COLO668 (cell line): Measurements from ENCODE around the gene SRMS.
A peak's percentile ranks its signal among the peaks of the same experiment; 100 is the strongest.
"Not testable (repeated sequence)": the region's sequence is repeated elsewhere in the genome, so short reads cannot be mapped to it uniquely, and the experiment has no call there.

Experiments
- DNase-seq: peaks from one replicate; lab custom pipeline; 2025; ENCODE audit not compliant: unreplicated experiment; lab: John Stamatoyannopoulos, UW

The SRMS gene

DNA sequence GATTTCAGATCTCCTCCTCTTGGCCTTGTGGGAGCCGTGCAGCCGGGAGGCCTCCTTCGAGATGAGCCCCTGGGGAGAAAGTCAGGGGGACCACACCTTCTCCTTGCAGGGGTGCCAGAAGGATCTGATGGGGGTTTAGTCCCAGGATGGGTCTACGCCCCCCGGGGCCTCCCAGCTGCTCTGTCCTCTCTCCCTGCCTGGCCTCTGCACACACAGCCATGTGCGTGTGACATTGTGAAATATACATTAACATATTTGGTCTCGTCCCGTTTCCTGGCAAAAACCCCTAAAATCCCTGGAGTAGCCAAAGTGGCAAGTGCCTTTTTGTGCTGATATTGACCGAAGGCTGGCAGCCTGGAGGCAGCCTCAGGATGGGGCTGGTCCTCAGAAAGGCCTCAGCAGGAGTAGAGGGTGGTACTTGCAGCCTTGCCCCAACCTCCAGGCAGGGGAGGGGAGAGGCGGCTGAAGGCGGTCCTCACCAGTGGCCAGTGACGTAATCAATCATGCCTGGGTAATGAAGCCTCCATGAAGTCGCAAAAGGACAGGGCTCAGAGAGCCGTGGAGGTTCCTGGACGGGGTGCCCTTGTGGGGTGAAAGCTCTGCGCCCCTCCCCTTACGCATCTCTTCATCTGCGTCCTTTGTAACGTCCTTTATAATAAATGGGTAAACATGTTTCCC, 31.6 kb upstream of the SRMS start:
- DNase-seq = no peak

DNA sequence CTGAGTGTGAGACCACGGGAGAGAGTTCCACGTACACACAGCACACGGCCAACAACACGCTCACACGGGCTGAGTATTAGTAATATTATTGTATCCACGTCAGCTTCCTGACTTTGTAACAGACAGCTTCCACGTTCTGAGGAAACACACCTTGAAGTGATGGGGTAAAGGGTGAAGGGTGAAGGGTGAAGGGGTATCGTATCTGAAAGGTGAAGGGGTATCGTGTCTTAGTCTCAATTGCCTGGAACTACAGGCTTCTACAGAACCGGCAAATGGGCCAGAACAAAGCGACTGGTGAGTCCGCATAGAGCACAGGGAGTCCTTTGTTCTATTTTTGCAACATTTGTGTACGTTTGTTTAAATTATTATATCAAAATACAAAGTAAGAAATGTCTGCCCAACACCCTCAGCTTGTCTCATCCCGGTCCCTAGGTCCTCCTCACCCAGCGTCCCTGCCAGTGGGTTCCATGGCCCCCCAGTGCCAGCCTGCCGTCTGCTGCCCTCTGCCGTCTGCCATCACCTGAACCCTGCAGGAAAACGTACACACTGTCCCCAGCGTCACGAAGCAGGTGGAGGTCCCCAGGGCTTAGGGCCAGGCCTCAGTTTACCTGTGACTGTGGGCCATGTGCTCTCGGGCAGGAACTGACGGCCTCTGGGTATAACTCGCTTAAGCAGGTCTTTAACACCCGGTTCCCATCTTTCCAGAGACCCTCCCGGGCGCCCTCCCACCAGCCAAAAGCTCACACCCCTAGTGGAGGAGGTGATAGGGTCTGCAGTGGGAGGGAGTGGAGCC, 30.9 kb upstream of the SRMS start:
- DNase-seq = peak; percentile 20

DNA sequence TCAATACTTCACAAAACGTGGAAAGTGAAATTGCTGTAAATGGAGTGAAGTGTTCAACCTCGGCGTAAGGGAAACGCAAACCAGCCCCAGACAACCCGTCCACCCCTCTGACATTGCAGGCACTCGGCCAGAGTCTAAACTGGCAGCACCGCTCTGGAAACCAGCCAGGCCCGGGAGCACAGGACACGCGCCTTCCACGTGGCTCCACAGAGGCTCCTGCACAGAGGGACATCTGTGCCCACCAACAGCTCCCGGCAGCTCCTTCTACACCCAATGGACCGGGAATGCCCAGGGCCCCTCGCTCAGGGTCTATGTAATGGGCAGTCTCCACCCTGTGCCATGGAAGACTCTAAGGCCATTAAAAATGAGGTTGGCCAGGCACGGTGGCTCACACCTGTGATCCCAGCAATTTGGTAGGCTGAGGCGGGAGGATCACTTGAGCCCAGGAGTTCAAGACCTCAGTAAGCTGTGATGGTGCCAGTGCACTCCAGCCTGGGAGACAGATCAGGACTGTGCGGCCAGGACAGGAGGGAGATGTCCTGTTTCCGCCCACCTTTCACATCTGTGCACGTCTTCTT, 29.9 kb upstream of the SRMS start:
- peak; percentile 10 for DNase-seq

DNA sequence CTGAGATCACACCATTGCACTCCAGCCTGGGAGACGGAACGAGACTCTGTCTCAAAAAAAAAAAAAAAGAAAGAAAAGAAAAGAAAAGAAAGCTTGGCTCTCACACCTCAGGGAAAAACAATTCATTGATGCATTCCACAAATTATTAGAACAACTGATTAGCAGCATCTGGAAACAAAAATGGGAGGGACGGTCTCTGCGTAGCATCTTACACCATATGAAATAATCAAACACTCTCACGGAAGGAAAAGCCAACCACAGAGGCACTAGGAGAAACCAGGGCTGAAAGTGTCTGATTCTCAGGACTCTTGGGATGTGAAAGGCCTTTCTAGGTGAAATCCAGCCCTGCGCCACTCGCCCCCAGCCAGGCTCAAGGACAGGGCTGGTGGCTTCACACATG, 28.8 kb upstream of the SRMS start:
- no peak for DNase-seq

DNA sequence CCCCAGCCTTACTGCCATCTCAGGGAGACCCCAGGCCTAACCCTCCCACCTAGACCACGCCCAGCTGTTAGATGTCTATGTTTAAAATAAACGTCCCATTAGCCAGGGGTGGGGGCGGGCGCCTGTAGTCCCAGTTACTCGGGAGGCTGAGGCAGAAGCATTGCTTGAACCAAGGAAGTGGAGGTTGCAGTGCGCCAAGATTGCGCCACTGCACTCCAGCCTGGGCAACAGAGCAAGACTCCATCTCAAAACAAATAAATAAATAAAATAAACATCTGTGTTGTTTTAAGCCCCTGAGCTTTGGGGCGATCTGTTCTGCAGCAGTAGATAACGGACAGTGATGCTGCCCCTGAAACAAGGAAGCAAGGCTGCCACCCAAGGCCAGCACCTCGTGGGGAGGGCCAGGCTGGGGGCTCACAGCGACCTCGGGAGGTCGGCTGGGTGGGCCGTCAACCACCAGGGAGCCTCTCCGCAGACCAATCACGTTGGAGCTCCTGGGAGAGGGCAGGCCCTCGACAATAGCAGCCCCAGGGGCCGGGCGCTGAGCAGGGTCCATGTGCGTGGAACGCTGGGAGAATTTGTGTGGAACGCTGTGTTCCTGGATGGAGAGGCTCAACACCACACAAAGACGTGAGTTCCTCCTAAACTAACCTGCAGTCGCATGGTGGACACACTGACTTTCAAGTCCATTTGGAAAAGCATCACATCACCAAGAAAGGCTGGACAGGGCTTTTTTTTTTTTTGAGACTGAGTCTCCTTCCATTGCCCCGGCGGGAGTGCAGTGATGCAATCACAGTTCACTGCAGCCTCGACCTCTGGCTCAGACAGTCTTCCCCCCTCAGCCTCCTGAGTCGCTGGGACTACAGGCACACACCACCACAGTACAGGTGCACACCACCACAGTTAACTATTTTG, 27.5 kb upstream of the SRMS start:
- no peak for DNase-seq

DNA sequence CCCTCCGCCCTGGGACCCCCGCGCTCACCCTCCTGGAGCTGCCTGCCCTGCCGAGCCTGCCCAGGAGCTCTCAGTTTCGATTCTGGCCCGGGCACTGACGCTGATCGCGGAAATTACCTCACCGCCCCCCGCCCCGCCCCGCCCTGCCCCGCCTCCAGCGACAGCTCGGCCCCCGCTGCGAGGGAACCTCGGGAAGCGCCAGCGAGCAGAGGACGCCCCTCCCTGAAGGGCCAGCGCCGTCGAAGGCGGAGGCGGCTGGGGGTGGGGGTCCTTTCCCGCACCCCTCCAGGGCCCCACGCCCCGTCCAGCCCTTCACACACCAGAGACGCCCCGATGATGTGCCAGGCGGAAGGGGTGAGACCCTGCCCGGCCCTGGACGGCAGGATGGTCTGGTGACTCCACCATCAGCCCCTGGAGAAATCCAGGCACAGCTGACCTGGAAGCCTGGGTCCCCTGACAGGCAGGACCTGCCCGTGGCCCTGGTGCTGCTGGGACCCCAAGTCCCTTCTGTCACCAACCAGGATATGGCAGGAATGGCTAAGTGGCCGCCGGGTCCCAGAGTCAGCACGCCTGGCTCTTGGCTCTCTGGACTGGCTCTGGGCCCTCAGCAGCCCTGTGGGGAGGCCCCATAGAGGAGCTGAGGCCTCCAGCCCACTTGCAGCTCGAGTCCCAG, 26.7 kb upstream of the SRMS start, which contains the start of gene HELZ2:
HELZ2 (minus strand) TSS at position 84 of the 673 bp plus-strand sequence. CDS start 1,854 bp downstream, outside the sequence.
- DNase-seq = peak; percentile 77

DNA sequence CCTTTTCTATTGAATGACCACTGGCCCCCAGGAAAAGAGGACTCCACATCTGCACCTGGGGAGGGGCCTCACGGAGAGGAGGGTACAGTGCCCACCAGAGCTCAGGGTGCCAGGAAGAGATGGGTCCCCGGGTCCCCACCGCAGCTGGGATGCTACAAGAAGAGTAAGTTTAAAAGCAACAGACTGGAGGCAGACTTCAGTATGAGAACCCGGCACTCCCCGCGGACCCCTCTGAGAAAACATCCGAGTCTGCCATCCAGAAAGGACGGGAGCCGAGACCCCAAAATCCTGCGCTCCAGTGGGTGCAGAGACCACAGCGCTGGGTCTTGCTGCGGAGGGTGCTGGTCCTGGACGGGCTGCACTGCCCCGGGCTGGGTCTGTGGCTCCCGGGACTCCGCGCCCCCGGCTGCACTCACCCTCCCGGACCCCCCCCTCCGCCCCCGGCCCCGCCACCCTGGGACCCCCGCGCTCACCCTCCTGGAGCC, 26.1 kb upstream of the SRMS start:
- no peak for DNase-seq

DNA sequence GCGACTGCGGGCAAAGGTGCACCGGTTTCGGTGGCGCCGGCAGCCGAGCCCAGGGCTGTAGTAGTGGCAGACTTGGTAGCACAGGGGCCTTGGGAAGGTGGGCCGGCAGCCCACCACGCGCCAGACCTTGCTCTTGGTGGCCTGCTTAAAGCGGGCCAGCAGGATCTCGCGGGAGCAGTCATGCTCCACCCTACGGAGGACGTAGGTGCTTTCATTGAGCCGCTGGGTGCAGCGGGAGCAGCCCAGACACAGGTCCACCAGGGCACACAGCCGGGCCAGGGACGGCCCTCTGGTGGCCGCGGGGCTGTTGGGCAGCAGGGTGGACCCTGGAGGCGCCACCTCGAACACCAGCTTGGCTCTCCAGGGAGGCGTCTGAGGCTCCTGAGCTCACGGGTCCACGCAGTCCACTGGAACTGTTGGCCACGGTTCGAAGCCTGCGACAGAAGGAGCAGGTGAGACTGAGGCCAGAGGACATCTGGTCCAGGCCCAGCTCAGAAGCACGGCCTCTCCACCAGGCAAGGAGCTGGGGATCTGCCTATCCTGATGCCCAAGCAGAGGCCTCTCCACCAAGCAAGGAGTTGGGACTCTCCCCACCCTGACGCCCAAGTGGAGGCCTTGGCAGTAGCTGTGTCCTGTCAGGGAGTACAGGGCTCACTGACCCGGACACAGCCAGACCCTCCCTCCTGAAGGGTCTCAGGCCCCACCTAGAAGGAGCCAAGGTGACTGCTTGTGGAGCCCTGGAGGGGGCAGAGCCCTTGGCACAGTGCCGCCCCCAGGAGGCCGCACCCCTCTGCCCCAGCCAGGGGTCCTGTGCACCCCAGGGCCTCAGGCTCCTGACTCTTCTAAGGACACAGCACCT, 25.5 kb upstream of the SRMS start:
- DNase-seq = peak; percentile 22

DNA sequence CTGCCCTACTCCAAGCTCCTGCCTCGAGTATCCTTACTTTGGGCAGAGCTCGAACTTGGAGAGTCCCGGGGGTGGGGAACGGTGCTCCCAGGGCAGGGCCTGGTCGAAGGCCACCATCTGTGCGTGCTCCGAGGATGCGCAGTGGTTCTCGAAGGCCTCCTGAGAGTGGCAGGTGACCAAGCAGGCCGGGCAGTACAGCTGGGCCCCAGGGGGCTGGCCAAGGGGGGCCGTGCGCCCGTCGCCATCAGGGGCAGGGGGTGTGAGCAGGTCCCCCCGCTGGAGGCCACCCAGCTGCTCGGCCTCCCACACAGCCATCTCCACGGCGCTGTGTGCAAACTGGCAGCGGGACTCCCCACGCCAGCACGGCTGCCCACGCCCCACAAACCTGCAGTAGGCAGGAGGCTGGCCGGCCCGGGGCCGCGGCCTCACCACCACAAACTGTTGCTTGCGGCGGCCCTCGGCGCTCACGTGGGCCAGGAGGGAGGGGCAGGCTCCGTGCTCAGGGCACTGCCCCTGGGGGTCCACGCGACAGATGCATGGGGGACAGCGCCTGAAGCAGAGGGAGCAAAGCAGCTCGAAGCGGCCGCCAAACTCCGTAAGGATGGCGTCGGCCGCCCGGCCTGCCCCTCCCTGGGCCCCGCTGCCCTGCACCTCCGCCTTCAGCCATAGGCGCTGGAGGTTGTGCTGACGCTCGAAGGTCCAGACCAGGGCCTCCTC, 24.7 kb upstream of the SRMS start:
- no peak for DNase-seq

DNA sequence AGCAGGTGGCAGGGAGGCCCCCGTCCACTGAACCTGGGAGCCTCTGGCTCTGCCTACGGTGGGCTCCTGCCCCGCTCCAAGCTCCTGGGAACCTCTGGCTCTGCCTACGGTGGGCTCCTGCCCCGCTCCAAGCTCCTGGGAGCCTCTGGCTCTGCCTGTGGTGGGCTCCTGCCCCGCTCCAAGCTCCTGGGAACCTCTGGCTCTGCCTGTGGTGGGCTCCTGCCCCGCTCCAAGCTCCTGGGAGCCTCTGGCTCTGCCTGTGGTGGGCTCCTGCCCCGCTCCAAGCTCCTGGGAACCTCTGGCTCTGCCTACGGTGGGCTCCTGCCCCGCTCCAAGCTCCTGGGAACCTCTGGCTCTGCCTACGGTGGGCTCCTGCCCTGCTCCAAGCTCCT, 23.5 kb upstream of the SRMS start:
- not testable (repeated sequence) for DNase-seq

DNA sequence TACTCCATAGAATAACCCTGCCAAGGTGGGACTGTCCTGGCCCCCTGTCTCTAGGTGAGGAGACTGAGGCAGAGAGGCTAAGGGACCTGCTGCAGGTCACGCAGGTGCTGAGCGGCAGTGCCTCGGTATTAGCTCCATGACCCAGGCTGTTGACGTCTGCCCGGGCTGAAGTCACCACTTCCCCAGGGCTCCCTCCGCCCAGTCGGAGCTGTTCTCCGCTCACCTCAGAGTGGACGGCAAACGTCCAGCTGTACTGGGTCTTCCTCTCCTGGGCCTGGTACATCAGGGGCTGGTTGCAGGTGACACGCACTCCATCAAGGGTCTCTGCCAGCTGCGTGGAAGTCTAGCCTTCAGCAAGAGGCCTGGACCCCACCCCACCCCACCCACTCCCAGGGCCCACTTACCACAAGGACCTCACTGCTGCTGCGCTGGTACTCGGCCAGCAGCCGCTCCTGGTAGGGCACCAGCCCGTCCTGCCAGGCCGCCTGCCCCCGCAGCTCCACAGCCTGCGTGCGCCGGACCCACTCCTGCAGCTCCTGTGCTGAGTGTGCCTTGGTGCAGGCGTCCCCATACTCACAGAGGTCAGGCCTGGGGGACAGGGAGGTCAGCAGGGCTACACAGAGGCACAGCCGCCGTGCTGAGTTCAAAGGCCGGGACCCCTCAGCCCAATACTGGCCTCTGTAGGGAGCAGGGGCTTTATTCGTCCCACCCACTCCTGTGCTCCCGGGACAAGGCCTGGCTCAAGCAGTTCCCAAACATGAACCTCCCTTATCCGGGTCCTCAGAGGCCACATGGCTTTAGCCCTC, 22.9 kb upstream of the SRMS start:
- no peak for DNase-seq

DNA sequence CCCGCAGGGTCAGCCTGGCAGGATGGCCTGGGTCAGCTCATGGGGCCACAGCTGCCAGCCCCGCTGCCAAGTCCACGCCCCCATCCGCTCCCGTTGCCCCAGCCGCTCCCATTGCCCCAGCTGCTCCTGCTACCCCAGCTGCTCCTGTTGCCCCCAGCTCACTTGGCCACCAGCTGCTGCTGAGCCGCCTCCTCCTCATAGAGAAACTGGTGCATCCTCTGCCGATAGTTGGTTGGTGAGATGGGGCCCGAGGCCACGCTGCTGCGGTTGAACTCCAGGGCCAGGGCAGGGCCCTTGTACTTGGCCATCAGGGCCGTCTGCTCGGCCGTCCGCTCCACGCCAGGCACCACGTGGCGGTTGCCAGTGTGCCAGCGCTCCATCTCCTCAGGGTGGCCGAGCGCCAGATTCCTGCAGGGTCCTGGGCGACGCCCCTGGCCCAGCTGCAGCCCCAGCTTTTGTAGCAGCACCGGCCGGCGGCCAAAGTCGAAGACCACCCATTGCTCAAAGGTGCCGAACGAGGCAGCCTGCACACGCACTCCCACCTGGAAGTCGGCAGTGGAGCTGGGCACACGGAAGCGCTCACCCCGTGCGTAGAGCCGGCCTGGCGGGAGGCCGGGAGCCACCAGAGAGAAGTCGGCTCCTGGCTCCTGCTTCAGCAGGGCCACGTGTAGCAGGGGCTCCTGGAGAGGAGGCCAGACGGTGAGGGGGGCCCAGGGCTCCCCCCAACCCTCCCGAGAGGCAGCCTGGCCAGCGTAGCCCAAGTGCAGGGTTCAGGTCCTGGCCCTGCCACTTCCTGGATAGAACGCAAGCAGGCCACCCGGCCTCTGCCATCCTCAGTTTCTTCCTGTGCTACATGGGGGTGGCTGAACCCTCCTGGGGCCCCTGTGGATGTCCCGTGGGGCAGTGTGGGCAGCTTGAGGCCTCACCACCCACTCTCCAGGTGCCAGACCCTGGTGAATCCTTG, 21.7 kb upstream of the SRMS start:
- DNase-seq = no peak

DNA sequence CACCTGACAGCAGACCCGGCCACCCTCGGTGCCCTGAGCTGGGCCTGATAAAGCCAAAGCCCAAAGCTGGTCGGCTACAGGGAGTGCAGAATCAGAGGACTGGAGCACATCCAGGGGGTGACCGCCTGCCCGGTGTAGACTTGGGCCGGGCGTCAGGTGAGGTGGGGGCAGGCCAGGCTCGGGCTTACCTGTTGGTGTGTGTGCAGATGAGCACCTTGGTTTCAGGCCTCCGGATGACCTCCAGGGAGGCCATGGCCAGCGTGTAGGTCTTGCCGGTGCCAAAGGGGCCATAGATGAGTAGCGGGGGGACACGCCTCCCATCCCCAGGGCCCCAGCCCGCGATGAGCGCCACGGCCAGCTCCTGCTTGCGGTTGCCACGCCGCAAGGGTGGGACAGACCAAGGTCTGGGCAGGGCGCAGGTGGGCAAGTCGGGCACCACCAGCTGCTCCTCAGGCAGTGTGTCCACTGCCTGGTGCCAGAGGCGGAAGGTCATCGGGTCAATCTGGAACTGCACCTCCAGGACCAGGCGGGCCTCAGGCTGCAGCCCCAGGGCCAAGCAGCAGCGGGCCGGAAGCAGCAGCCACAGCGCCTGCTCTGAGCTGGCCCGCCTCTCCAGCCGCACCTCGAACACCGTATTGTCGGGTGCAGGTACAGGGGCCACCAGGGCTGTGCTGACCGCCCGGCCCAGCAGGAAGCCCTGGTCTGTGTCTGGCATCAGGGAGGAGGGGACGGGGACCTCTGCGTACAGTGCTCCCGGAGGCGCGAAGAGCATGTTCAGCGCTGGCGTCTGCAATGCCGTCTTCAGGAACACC, 20.8 kb upstream of the SRMS start:
- no peak for DNase-seq

DNA sequence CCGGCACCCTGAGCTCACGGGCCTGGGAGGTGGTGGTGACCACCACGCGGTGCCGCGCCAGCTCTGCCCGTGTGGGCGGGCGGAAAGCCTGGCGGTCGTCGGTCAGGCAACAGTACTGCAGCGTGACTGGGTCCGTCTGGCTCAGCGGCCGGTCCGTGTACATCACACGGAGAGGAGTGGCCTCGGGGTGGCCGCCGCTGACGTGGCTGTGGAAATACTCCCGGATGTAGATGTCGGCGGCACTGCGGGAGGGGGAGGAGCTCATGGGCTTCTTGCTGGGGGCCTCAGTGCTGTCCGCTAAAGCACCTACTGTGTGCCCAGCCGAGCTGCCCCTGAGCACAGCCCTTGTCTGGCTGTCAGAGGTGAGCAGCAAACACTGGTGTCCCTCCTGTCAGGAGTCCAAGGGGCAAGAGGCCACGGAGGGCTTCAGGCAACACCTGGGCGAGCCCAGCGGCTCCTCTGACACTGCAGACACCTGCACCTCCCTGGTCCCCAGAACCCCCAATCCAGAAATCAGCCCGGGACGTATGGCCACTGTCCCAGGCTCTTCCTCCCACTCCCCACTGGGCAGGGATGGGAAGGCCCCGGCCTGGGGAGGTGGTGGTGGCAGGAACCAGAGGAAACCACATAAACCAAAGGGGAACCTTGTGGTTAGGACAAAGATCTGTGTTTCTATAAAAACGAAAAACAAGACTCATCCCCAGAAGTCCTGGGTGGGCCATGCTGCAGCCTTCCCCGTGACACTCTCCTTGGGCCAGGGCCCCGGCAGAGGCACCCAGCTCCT, 20.0 kb upstream of the SRMS start:
- DNase-seq = no peak

DNA sequence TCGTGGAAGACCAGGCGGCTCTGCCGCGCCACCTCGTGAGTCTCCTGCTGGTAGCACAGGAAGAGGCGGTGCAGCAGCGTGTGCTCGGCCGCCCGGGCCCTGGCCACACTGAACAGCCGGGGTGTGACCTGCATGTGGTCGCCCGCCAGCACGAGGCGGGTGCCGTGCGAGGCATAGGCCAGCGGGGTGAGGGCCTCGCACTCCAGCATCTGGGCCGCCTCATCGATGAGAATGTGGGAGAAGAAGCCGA, 19.5 kb upstream of the SRMS start:
- no peak for DNase-seq
